Measurements from ENCODE around the gene TOM1L1.

Gene TOM1L1

GRCh38 chr17:54992797-54993639 is 92.4 kb downstream of the TOM1L1 start:
- DNase-seq (ENCODE audit: low read depth): no peak

- no peak for DNase-seq (ENCODE audit: low read depth)
These were observed 95.8 kb downstream of the TOM1L1 start for GRCh38 chr17:54996441-54996840.

- no peak for DNase-seq (ENCODE audit: low read depth)
These were observed 101.8 kb downstream of the TOM1L1 start for GRCh38 chr17:55002458-55002857.

DNA sequence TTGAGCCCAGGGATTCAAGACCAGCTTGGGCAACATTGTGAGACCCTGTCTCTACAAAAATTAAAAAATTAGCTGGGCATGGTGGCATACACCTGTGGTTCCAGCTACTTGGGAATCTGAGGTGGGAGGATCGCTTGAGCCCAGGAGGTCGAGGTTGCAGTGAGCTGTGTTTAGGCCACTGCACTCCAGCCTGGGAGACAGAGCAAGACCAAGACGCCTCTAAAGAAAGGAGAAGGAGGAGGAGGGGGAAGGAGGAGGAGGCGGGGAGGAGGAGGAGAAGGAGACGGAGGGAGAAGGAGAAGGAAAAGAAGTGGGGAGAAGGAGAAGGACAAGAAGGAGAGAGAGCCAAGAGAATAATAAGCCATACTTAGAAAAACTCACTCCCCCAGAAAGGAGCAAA is 103.8 kb downstream of the TOM1L1 start:
- DNase-seq (ENCODE audit: low read depth): no peak

DNA sequence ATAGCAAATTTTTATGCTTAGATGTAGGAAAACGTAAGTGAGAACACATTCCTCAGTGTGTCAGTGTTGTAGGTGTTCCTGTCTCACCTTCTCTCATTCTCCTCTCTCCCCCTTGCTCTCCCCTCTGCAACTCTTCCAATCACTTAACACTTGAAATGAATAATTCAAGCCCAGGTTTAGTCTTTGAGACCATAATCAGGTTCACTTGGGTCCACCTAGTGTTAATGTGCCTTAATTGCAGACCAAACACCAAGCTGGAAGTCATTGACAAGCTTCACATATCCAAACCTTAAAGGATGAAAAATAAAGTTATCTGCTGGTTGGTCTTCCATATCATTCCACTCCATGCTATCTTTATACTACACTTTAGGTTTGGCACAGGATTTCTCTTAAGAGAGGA is 104.9 kb downstream of the TOM1L1 start:
- no peak for DNase-seq (ENCODE audit: low read depth)

All from stimulated activated CD4-positive, alpha-beta T cell treated with anti-CD3 and anti-CD28 coated beads, Interleukin-2, amount 100 ng/mL, for 4 hours (primary cell).